Fibroblast of lung (primary cell): ENCODE data around the gene CCNK. TPM values are rescaled to one million over a fixed set of nuclear protein-coding genes. Genes with fewer than 3 reads are reported as not detected.
A peak's percentile ranks its signal among the peaks of the same experiment; 100 is the strongest.

Source experiments
- DNase-seq, 2 donors: peaks; one replicate each; pipeline versions ENCODE4 v3.0.0 to v3.0.0-alpha.2; 2010; ENCODE audit warnings: low read depth in 2 of 2
- H2AFZ ChIP-seq: 2 replicates; pipeline ENCODE4 v1.5.1; 2012; ENCODE audit warnings: low read length, control low read depth, inconsistent platforms
- H3K27ac ChIP-seq: 2 replicates; pipeline ENCODE4 v1.5.1; 2011; ENCODE audit warnings: low read length, control low read depth; ENCODE audit not compliant: insufficient read depth
- H3K27me3 ChIP-seq: 2 replicates; pipeline ENCODE4 v1.5.1; 2011; ENCODE audit warnings: mild to moderate bottlenecking, low read length; ENCODE audit not compliant: control insufficient read depth, insufficient read depth
- H3K36me3 ChIP-seq: 2 replicates; pipeline ENCODE4 v1.5.1; 2011; ENCODE audit warnings: low read length; ENCODE audit not compliant: control insufficient read depth, insufficient read depth
- H3K4me1 ChIP-seq: 2 replicates; pipeline ENCODE4 v1.5.1; 2011; ENCODE audit warnings: low read length; ENCODE audit not compliant: control insufficient read depth, insufficient read depth; ENCODE audit errors: extremely low read depth
- H3K4me2 ChIP-seq: 2 replicates; pipeline ENCODE4 v1.5.1; 2011; ENCODE audit warnings: low read length, control low read depth; ENCODE audit not compliant: insufficient read depth; ENCODE audit errors: extremely low read depth
- H3K4me3 ChIP-seq, 4 experiments: fragments of 200-600 bp in 1 of 4; sonication (generic) in 1 of 4; replicated peaks in 1 of 4; 2 replicates each; pipeline ENCODE4 v1.5.1; 2011 to 2016; ENCODE audit warnings: low read length in 4 of 4, low read depth in 3 of 4, mild to moderate bottlenecking in 3 of 4, control low read depth in 2 of 4, inconsistent platforms in 1 of 4, mixed read lengths in 1 of 4; ENCODE audit not compliant: insufficient read depth in 1 of 4; ENCODE audit errors: control extremely low read depth in 1 of 4
- H3K79me2 ChIP-seq: 2 replicates; pipeline ENCODE4 v1.5.1; 2012; ENCODE audit warnings: mild to moderate bottlenecking, low read length, inconsistent platforms; ENCODE audit not compliant: control insufficient read depth, insufficient read depth
- H3K9ac ChIP-seq: 2 replicates; pipeline ENCODE4 v1.5.1; 2011; ENCODE audit warnings: mild to moderate bottlenecking, low read length, control low read depth; ENCODE audit not compliant: insufficient read depth
- H3K9me3 ChIP-seq: 2 replicates; pipeline ENCODE4 v1.5.1; 2012; ENCODE audit warnings: low read depth, low read length; ENCODE audit not compliant: control insufficient read depth, insufficient read depth
- H4K20me1 ChIP-seq: 2 replicates; pipeline ENCODE4 v1.5.1; 2011; ENCODE audit warnings: low read length; ENCODE audit not compliant: control insufficient read depth, insufficient read depth; ENCODE audit errors: extremely low read depth
- EZH2 ChIP-seq: IDR thresholded peaks from 2 replicates; pipeline ENCODE4 v1.5.1; 2012; ENCODE audit warnings: low read length, control low read depth, mild to moderate bottlenecking; ENCODE audit errors: missing control alignments
- polyA plus RNA-seq, 2 donors: library from polyadenylated mRNA; depleted of rRNA in 1 of 2; stranded (reverse) in 1 of 2; unstranded in 1 of 2; fragments of >200 nt; gene quantifications; 2 replicates each; pipeline ENCODE4 v1.2.1, GENCODE V29; 2011 to 2012; ENCODE audit warnings: missing spikeins in 1 of 2
- total RNA-seq: library from RNA; depleted of rRNA; stranded (reverse); fragments of >200 nt; gene quantifications from 2 replicates; pipeline ENCODE4 v1.2.1, GENCODE V29; 2014
- TF ChIP-seq, protein P1 (sequence below), 2 donors: IDR thresholded peaks in 1 of 2; conservative IDR thresholded peaks in 1 of 2; 1 replicate in 1 of 2; 2 replicates in 1 of 2; pipeline ENCODE4 v1.5.1; 2011 to 2012; ENCODE audit warnings: low read length in 2 of 2, control low read depth in 1 of 2, inconsistent platforms in 1 of 2, low read depth in 1 of 2, mild to moderate bottlenecking in 1 of 2

The CCNK gene
- total and polyA plus RNA-seq, 2 donors (not counting 1 experiment from before 2014, with no cell fraction given) = 7.3 to 51.0 TPM

DNA sequence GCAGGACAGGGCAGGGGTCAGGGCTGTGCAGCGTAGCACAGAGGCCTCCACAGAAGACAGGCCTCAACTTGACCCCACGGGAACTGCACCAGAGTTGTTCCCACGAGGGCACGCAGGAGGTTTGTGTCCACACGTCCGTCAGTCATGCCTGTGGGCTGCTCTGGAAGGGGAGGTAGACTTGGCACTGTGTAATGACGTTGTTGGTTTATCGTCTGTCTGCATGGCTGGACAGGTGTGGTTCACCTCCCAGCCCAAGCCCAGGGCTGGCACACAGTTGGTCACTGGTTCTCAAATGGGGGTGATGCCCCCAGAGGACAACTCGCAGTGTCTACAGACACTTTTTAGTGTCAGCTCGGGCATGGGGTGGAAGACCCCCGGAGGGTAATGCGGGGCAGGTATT, 45.8 kb downstream of the CCNK start:
- Histone ChIP-seq H3K4me1 (peaks cover 11% of the 10 kb centered on the region), H4K20me1 (no peaks in the 10 kb centered on the region), H3K4me2 (no peak overlapping the region), H3K4me3 (no peak overlapping the region), H3K27ac (no peak overlapping the region), H3K79me2 (no peaks in the 10 kb centered on the region), H3K9ac (no peak overlapping the region), H3K27me3 (no peaks in the 10 kb centered on the region), H3K9me3 (no peaks in the 10 kb centered on the region), H3K36me3 (no peaks in the 10 kb centered on the region), H2AFZ (no peak overlapping the region)
- TF ChIP-seq, protein P1, sequence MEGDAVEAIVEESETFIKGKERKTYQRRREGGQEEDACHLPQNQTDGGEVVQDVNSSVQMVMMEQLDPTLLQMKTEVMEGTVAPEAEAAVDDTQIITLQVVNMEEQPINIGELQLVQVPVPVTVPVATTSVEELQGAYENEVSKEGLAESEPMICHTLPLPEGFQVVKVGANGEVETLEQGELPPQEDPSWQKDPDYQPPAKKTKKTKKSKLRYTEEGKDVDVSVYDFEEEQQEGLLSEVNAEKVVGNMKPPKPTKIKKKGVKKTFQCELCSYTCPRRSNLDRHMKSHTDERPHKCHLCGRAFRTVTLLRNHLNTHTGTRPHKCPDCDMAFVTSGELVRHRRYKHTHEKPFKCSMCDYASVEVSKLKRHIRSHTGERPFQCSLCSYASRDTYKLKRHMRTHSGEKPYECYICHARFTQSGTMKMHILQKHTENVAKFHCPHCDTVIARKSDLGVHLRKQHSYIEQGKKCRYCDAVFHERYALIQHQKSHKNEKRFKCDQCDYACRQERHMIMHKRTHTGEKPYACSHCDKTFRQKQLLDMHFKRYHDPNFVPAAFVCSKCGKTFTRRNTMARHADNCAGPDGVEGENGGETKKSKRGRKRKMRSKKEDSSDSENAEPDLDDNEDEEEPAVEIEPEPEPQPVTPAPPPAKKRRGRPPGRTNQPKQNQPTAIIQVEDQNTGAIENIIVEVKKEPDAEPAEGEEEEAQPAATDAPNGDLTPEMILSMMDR (conservative IDR thresholded peaks at IDR 0.05 in 1 of 2, IDR thresholded peaks at IDR 0.05 in 1 of 2; ENCODE audit: low read depth in 1 of 2, low read length in 2 of 2) = no peak
- TF ChIP-seq EZH2 = no peak
- DNase-seq = no peak

DNA sequence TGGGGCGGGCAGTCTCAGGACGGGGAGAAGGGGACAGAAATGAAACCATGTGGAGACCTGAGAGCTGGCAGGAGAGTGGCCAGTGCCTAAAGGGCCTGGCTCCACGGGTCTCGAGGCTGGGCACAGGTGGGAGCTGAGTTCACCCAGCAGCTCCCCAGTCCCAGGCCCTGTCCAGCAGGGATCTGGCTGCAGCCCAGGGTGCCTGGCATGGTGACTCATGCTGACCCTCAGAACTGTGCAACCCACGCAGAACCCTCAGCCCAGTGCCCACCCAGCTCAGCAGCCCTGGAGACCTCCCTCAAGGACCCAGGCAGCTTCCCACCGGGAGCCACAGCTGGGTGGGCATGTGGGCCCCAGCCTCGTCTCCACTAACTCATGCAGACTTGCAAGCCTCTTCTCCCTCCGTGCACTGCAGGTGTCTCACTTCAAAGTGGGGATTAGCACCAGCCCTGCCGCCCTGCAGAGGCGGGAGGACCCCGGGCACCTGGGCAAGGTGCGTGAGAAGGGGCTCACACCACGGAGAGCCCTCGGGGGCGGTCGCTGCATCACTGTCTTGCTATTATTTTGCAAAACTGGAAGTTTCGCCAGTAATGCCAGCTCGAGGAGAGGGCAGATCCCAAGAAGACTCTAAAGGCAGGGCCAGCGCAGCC, 46.3 kb downstream of the CCNK start:
- DNase-seq = no peak
- peaks cover 6% of the 10 kb centered on the region for H3K4me1 ChIP-seq

DNA sequence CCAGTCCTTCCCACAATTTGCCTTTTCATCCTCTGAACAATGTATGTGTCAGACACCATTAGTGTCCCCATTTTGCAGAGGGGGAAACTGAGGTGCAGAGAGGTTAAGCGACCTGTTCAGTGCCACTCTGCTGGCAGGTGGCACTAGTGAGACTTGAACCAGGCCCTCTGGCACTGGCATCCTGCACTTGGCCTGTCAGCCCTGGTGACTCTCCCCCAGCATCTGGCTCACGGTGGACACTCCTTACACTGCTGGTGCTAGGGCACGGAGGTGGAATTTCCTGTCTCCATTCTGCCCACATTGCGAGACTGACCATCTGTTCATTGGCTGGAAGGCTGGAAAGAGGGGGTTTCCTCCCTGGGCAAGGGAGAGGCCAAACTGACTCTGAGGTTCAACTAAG, 48.7 kb downstream of the CCNK start:
- Histone ChIP-seq H3K4me2 (no peak overlapping the region), H3K36me3 (no peaks in the 10 kb centered on the region), H4K20me1 (no peaks in the 10 kb centered on the region), H3K4me1 (no peaks in the 10 kb centered on the region), H2AFZ (no peak overlapping the region), H3K4me3 (no peak overlapping the region), H3K79me2 (no peaks in the 10 kb centered on the region), H3K9ac (no peak overlapping the region), H3K27me3 (no peaks in the 10 kb centered on the region), H3K9me3 (no peaks in the 10 kb centered on the region), H3K27ac (no peak overlapping the region)
- DNase-seq = peak in 1 of 2 donors; percentile 38
- TF ChIP-seq, protein P1 (conservative IDR thresholded peaks at IDR 0.05 in 1 of 2, IDR thresholded peaks at IDR 0.05 in 1 of 2; ENCODE audit: low read depth in 1 of 2, low read length in 2 of 2) = no peak
- TF ChIP-seq EZH2 = no peak

More for the DNA sequence above, 46.3 kb downstream of the CCNK start:
- H3K4me2 ChIP-seq = no peak overlapping the region
- H3K9ac ChIP-seq = no peak overlapping the region
- H3K79me2 ChIP-seq = no peaks in the 10 kb centered on the region
- H3K27me3 ChIP-seq = no peaks in the 10 kb centered on the region
- no peak overlapping the region for H2AFZ ChIP-seq
- TF ChIP-seq EZH2 = no peak
- TF ChIP-seq, protein P1 (conservative IDR thresholded peaks at IDR 0.05 in 1 of 2, IDR thresholded peaks at IDR 0.05 in 1 of 2; ENCODE audit: low read depth in 1 of 2, low read length in 2 of 2) = no peak
- no peak overlapping the region for H3K27ac ChIP-seq
- H4K20me1 ChIP-seq = no peaks in the 10 kb centered on the region
- no peaks in the 10 kb centered on the region for H3K36me3 ChIP-seq
- H3K4me3 ChIP-seq = no peak overlapping the region
- H3K9me3 ChIP-seq = no peaks in the 10 kb centered on the region
